GM21529 (cell line): ENCODE results near the gene ZNF23.
"Not testable (repeated sequence)": the region's sequence is repeated elsewhere in the genome, so short reads cannot be mapped to it uniquely, and the experiment has no call there.

Experiments
- ATAC-seq: cut with Tn5 transposase; IDR thresholded peaks from one replicate; pipeline ENCODE4 v1.9.1; 2021; ENCODE audit not compliant: unreplicated experiment

Gene ZNF23

GRCh38 chr16:71461686-71462648 is at the start of gene ZNF23:
Gene ZNF23 (minus strand): TSS chr16:71462247. CDS start chr16:71456796, 5,451 bp downstream.
- peak; percentile 96 for ATAC-seq

- no peak for ATAC-seq
These were observed 45.0 kb upstream of the ZNF23 start for GRCh38 chr16:71507061-71507460.

DNA sequence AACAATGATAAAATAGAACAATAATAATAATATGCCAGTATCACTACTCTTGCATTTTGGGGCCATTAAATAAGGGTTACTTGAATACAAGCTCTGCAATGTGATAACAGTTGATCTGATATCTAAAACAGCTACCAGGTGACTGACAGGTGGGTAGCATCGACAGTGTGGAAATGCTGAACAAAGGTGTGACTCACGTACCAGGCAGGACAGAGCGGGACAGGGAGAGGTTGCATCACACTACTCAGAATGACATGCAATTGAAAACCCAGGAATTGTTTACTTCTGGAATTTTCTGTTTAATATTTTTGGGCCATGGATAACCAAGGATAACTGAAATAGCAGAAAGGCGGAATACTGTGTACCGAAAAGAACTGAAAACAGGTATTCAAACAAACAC is 42.9 kb upstream of the ZNF23 start:
- ATAC-seq, result no peak

DNA sequence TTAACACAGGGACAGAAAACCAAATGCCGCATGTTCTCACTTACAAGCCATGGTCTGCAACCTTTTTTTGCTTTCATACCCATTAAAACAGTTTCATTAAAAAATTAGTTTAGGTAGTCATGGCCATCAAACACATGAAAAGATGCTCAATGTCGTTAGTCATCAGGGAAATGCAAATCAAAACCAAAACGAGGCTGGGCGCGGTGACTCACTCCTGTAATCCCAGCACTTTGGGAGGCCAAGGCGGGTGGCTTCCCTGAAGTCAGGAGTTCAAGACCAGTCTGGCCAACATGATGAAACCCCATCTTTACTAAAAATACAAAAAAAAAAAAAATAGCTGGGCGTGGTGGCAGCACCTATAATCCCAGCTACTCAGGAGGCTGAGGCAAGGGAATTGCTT is 42.0 kb upstream of the ZNF23 start:
- not testable (repeated sequence) for ATAC-seq

DNA sequence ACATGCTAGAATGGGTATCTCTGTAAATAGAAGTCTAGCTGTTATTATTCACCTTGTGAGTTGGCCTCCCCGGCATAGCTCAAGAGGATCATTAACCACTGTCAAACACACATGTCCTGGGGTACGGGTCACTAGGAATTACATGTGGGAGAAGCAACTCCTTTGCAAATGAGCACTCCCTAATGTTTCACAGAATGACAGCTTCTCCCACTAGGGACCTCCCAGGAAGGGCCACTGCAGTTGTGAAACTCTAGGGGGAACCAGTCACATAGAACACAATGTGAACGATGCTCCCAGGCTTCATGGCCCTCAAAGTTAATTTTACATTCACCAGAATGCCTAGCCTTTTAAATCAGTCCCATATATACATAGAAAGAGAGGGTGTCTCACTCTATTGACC is 39.5 kb upstream of the ZNF23 start:
- no peak for ATAC-seq

DNA sequence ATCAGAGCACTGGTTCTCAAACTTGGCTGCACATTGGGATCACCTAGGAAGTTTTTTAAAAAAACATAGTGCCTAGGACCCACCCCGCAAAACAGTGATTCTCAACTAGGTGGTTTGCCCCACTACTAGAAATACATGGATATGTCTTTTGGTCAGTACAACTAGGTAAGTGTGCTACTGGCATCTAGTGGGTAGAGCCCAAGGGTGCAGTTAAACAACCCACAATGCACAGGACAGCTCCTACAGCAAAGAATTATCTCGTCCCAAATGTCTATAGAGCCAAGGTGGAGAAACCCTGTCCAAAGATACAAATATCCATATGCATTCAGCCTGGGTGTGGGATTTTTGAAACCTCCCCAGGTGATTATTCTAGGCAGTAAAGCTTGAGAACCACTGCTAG is 38.9 kb upstream of the ZNF23 start:
- ATAC-seq, result no peak

- ATAC-seq, result no peak
These were observed 37.8 kb upstream of the ZNF23 start for GRCh38 chr16:71499775-71500364.

- no peak for ATAC-seq
These were observed 36.0 kb upstream of the ZNF23 start for GRCh38 chr16:71498031-71498430.

DNA sequence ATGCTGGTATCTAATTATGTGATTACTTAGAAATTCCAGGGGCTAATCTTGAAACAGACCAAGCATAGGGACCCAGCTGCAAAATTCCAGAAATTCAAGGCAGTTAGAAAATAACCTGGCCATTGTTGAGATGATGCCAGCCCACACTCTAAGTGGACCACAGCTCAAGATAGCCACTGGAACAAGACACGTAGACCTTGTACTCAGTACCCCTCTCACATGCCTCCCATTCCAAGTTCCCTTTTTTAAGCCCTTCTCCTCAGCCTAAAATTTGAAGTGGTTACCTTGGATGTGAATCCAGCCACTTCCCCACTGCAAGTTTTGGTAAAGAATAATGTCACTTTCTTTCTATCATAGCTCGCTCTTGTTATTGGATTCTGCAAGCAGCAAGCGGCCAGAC is 31.2 kb upstream of the ZNF23 start:
- ATAC-seq, result no peak

GRCh38 chr16:71492786-71493185 is 30.7 kb upstream of the ZNF23 start:
- no peak for ATAC-seq

GRCh38 chr16:71491054-71491453 is 29.0 kb upstream of the ZNF23 start:
- ATAC-seq, result no peak

DNA sequence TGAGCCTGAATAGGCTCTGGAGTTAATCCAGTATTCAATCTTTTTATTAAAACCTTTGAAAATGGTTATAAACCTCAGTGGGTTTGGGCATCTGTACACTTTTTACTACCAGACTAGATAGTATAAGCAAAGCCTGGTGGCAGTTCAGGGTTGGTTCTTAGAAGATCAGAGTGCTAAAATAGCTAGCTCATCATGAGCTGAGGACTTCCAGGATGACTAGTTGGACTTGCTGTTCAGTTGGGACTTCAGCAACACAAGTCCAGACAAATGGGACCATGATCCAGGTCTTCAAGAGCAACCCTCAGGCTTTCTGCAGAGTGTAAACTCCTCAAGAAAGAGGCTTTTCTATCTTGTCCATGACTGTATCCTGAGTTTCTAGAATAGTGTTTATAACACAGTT is 28.3 kb upstream of the ZNF23 start:
- no peak for ATAC-seq

DNA sequence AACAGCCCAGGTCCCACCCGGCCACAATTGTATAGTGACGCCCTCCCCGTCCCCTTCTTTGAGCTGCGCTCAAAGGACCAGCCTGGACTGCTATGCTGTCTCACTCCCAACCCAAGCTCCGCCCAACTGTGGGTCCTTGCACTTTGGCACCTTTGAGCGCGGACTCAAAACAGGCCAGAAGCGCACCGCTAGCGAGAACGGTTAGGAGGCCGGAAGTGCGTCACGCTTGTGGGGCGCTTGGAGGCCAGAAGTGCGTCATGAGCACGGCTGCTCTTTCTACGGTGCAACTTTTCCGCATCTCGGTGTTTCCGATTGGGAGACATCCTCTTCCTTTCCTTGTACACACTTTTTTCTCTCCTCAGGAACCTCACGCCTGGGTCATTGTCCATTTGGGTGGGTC is 27.1 kb upstream of the ZNF23 start, which contains the start of gene ZNF19:
ZNF19 (minus strand) TSS at position 203 of the 400 bp plus-strand sequence. CDS start 7,210 bp downstream, outside the sequence.
- ATAC-seq, result no peak

- ATAC-seq, result peak; percentile 86
These were observed 22.2 kb upstream of the ZNF23 start for GRCh38 chr16:71484006-71484893.

GRCh38 chr16:71482569-71482968 is 20.5 kb upstream of the ZNF23 start:
- ATAC-seq, result no peak

DNA sequence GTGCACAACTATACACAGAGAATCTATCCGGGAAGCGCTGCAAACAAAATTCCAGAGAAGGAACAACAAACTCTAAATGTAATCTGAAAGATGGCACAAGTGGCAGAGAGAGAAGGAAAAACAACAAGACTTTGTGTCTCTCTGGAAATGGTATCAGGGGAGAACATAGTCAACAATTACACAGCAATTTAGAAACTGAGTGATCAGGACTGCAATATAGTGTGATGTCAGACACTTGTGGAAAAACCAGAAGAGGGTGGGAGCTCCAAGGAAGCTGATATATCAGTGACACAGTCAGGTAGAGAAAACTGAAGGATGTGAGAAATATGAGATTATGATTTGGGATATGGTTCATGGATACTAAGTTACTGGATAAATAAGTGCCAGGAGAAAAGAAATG is 18.9 kb upstream of the ZNF23 start:
- no peak for ATAC-seq

DNA sequence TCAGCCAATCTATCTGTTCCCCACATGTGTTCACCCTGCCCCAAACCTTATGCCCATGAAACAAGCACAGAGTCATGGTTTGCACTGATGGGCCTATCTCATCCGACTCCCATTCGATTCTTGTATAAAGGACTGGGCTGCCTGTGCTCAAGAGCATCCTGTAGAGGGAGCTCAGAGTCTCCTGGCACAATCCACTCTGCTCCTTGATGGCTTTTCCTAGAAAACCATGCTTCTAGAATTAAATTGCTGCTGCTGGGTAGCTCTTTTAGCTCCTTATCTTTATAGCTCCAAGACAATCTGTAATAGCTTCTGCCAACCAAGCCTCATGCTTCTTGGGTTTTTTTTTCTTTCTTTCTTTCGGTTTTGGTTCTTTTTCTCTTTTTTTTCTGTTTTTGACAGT is 17.4 kb upstream of the ZNF23 start:
- no peak for ATAC-seq

DNA sequence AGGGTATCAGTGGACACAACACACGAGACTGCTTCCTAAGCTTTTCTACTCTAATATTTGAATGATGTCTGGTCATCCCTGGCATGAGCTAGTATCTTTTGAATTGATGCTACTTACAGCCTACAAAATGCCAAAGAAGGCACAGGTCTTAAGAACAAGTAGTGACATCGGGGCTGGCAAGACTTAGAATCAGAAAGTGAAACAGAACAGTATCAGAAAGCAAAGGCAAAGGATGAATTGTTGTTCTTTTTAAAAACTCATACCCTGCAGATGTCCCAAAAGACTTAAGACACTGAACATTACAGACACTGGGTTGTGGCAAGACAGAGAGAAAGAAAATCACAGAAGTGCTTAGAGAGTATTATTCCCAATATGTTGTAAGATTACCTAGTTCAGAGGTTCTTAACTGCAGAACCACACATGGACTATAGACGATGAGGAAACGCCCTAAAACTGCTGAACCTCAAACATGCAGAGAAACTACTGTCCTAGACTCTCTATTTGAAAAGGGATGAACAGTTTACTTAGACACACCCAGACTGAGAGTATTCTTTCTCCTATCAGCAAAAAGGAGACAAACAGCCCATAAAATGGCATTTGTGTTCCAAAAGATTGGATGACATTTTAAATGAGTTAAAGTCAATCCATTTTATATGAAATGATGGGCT is 14.5 kb upstream of the ZNF23 start:
- ATAC-seq, result no peak

DNA sequence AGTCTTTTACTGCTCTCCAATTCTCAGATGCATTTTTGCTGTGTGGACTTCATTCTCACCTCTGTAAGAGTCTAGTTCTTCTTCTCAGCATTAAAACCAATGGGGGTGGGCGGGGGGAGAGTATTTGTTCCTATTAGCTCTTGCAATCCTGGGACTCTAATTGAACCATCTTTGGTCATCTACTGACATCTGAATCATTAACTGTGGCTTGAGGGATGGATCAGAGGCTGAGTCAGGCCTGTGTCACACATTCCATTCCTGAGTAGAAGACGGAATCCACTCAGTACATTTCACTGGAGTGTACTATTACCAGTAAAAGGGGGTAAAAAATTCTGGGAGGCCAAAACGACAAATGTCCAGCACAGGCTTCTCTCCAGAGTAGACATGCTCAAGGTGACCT is 12.8 kb upstream of the ZNF23 start:
- no peak for ATAC-seq

DNA sequence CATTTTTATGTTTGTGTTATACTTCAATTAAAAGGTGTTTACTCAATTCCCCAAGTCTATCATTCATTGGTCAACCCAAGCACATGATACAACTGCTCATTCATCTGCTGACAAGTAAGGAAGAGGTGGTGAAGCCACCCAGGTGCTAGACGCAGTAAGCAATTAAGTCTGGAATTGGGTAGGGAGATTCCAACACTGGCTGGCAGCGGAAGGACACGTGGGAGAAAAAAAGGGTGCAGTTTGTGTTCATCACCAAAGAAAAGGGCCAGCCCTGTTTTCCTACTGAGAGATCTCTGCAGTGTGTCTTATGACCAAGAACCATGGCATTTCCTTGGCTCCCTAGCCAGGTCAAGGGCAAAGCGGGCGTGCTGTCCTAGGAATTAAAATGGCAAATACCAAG is 11.8 kb upstream of the ZNF23 start:
- ATAC-seq, result no peak

- no peak for ATAC-seq
These were observed 10.9 kb upstream of the ZNF23 start for GRCh38 chr16:71472931-71473330.
